ENCODE data around the gene NDUFA12.

NDUFA12 gene

DNA sequence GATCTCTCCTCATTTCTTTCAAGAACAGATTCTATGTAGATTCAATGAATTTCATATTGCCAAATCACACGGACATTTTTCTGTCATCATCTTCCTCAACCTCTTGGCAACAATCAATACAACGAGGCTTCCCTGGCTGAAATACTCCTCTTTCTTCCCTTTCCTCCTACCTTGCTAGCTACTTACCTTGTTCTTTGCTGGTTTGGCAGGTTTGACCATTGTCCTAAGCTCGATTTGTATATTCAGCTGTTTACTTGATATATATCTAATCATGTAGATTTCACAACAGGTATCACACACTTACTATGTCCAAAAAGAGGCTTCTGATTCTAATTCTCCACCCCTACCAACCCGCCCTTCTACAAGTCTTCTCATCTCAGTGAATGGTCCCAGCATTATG is 23.6 kb downstream of the NDUFA12 start:
- DNase-seq, result no peak

DNA sequence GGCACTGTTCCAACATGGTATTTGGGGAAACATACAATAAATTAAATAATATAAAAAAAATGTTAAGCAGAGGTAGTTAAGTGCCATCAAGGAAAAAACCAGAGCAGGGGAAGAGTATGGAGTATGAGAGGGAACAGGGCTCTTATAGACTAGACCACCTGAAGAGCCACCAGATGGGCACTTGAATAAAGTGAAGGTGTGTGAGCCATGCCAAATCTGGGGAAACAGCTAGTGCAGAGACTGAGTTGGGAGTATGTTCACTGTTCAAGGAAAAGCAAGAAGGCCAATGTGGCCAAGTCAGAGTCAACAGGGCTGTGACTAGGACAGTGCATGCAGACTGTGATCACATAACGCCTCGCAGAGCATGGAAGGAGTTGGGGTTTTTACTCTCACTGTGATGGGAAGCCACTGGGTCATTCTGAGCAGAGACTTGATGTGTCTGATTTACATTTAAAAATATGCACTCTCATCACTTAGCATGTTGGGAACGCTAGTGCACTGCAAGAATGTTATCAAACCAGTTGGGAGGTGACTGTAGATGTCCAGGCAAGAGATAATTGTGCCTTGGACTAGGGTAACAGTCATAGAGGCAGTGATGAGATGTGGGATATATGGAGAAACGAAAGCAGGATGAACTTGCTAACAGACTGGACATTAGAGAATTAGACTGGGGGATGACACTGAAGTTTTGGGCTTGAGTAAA is 25.6 kb downstream of the NDUFA12 start:
- DNase-seq, result no peak

DNA sequence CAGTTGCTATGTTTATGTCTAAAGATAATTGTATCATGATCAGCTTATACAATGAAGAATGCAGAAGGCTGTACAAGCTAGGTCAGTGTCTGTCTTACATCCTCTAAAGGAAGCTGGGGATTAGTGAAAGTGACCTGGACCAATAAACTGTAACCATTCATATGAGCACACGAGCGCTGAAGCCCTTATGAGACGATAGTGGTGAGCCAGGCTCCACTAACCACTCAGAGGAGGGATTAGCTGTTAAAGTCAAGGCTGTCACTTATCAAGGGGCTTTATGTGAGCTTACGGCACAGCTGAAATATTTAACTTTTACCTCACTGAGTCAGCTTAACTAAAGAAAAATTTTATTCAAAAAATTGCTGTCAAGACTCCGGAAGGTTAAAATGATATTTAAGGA is 30.3 kb downstream of the NDUFA12 start:
- DNase-seq, result no peak

DNA sequence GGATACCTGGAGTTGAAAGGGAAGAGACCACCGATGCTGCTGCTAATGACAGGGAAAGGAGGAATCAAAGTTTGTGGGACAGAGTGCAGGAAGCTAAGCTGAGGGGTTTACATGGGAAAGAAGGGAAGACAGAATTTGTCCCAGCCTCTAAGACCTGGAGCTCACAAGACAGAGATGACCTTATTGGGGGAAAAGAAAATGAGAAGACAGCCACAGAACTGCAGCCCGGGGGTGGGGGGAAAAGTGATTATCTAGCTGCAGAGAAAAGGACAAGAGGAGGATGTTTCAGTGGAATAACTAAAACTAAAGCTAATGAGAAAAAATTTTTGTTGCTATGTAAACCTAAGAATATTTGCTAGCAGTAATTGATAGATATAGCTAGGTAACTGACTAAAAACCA is 30.7 kb downstream of the NDUFA12 start:
- DNase-seq, result no peak

DNA sequence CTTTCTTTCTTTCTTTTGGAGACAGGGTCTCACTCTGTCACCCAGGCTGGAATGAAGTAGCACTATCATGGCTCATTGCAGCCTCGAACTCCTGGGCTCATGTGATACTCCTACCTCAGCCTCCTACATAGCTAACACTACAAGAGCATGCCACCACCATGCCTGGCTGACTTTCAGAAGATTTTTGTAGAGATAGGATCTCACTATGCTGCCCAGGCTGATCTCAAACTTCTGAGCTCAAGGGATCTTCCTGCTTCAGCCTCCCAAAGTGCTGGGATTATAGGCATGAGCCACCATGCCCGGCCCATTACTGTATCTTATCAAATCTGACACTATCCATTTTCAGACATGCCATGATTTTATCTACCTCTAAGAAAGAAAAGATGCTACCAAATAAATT is 31.6 kb downstream of the NDUFA12 start:
- DNase-seq, result no peak

DNA sequence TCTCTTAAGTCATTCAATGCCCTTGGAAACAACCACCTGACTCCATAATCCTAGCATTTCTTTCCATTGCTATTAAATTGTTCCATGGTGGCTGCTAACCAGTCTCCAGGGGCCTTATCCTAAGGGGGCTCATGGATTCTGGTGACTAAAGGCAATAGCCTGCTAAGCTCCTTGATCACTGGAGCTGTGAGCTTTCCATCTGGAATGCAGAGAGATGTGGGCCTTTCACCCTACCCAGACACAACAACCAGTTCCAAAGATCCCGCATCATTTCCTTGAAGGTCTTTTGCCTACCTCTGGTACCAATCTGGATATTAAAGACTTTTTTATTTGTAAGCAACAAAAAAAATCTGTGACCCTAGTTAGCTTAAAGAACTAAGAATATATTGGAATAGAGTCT is 32.9 kb downstream of the NDUFA12 start:
- no peak for DNase-seq

DNA sequence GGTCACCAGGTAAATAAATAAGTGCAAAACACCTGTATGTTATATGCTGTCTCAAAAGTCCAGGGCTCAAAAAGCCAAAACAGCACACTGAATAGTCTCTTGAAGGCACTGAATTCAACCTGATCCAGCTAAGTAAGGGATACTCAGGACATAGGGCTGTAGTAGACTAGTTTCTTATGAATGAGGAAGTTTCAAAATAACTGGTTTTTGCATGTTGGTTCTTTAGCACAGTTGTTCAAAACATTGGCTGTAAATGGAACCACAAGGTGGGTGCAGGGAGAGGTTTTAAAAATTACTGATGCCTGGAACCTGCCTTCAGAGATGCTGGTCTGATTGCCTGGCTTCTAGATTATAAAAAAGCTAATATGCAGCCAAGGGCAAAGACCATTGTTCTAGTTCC is 34.1 kb downstream of the NDUFA12 start:
- DNase-seq, result no peak

DNA sequence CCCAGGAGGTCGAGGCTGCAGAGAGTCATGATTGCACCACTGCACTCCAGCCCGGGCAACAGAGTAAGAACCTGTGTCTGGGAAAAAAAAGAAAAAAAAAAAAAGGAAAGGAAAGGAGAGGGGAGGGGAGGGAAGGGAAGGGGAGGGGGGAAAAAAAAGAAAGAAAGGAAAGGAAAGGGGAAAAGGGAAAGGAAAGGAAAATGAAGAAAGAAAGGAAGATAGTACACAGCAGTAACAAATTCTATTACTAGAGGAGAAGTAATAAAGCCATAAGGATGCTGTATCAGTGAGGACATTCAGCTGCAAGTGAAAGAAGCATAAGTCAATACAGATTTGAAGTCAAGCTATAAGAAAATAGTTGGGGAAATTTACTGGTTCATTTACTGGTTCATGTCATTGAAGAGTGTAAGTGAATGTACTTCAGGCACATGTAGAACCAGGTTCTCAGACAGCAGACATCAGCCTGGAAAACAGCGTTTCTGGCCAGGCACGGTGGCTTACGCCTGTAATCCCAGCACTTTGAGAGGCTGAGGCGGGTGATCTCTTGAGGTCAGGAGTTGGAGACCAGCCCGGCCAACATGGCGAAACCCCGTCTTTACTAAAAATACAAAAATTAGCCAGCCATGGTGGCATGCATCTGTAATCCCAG is 37.4 kb downstream of the NDUFA12 start:
- no peak for DNase-seq

DNA sequence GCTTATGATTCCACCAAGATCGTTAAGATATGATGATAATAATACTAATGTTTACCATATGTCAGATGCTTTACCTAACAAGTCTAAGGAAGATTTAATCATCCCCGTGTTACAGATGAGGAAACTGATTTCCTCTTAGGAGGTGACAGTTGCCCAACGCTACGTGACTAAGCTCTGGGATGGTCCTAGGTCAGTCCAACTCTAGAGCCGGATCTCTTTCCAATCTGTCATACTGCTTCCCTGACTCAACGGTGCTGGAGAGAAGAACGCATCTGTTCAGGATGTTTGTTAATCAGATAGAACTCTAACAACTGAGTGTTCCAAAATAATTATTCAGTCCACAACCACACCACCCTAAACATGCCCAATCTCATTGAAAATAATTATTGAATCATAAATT is 39.8 kb downstream of the NDUFA12 start:
- no peak for DNase-seq

DNA sequence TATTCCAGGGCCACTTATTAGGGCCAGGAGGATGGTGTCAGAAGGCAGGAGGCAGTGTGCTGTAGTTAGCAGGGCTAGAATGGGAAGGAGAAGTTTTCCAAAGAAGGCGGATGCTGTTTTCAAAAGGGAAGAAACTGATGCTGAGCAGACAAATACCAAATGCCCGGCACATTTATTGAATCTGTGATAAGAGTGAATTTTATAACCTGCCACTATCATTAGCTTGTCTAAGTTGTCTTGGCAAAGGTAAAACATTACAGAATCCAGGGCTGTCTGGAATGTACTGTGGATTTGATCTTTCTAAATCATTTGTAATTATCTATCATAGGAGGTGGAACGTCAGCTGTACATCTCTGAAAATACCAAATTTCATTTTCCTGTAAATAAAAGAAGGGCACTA is 40.8 kb downstream of the NDUFA12 start:
- no peak for DNase-seq

DNA sequence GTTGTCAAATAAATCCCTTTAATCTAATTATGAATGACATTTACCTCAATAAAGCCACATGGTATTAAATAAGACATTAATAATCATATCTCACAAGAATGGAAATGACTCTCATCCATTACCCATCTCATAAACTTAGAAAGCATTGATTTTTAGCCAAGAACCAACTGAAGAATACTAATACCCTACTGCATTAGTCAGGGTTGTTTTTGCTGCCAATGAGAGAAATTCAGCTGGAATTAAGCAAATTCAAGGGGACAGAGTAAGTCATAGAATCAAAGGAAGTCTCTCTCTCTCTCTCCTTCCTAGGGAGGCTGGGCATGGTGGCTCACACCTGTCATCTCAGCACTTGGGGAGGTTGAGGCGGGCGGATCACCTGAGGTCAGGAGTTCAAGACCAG is 41.6 kb downstream of the NDUFA12 start:
- no peak for DNase-seq

DNA sequence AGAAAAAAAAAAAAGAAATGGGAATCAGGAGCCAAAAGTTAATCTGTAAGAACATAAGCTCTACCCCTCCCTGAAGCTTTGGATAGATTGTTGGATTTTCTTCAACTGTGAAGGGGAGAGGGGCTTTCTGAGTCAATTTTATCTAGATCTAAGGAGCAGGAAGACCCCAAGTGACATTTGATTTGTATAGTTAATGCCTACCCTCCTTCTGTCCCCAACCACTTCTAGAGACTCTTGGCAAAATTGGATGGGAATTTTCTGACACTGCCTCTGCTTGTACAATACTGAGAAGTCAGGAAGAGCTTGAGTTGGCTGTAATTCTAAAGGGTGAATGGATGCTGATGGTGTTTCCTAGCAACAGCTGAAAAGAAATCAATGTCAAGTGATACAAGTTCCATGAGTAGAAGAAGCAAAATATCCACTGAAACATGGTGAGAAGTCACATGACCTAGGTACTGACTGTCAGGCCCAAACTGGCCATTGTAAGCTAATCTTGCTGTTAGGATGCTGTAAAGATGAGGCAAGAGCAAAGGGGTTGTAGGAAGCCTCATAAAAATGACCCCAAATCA is 42.2 kb downstream of the NDUFA12 start:
- DNase-seq, result no peak

DNA sequence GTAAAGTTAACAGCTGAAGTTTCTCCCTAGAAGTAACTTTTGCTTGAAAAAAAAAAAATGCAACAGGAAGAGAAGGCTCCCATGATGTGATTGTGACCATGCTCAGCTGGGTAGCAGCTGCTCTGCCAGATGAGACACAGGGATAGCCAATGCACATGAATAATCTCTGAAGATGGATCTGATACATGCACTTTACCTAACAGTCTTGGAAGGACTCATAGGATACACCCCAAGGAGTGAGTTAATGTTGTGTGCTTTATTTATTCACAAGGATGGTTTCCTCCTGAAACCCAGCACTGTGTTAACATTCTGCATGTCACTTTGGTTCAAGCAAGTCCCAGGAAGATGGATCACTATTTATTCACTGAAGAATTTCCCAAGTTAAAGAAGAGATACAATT is 46.5 kb downstream of the NDUFA12 start:
- no peak for DNase-seq

DNA sequence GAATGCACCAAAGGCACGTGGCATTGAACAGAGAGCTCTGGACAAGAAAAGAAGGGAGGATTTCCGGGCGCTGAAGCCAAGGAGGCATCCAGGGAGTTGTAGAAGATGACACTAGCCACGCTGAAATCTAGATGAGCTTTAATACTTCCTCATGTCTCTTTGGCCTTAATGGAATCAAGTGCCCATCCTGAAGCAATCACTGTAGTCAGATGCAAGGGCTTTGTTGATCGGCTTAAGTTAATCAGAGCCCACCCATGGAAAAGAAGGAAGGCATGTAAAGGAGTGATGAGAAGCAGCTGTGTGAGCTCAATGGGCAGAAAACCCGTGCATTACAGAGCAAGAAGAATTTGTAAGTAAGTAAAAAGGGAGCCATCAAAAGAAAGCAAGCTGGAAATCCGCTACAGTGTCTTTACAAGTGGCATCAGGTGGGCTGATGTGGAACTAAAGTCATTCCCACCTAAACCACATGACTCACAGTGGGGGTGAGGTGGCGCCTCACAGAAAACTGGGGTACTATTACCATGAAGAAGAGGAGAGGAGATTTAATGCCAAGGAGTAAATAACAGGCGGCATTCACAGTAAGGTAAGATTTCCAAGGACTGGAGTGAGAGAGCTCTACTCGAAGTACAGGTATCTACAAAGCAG is 48.4 kb downstream of the NDUFA12 start:
- DNase-seq, result no peak

DNA sequence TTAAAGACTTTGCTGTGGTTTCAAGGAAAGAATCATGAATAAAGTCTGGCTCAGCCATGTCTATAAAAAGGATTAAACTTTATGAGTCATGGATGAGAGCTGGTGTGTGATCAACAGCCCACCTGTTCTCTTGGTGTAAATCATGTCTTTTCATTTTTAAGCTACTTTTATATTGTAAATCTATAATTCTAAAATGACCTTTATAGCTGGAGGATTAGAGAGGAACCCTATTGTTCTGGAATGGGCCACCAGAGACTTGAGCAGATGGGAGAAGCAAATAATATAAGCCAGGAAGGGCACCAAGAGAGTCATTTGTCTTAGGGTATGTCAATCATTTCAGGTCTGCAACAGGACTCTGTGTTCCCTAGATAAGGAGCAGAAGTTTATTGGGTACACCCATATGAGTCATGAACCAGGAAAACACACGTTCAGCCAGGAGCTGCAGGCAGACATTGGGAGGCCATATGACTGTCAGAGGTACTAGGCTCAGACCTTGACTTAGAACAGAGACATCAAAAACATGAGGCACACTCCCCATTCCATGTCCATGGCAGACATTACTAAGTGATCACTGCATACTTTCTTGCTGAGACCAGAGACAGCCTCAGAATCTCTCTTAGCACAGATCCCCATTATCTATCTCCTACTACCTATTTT is 49.3 kb downstream of the NDUFA12 start:
- DNase-seq, result no peak

DNA sequence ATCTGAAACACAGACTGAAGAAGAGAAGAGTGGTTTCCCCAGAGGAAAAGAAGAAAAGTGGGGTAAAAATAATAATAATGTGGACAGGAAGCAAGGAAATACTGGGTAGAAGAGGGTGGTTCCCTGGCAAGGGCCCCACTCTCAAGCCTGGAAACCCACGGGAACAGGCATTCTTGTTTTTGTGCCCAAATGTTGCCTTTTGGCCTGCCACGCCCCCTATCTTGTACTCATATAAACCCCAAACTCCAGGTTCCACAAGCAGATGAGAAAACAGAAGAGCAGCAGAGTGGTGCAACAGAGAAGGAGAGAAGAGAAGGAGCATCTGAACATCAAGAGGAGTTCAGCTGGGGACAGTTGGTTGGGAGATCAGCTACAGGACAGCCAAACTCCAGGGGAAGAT is 51.2 kb downstream of the NDUFA12 start:
- DNase-seq, result no peak

DNA sequence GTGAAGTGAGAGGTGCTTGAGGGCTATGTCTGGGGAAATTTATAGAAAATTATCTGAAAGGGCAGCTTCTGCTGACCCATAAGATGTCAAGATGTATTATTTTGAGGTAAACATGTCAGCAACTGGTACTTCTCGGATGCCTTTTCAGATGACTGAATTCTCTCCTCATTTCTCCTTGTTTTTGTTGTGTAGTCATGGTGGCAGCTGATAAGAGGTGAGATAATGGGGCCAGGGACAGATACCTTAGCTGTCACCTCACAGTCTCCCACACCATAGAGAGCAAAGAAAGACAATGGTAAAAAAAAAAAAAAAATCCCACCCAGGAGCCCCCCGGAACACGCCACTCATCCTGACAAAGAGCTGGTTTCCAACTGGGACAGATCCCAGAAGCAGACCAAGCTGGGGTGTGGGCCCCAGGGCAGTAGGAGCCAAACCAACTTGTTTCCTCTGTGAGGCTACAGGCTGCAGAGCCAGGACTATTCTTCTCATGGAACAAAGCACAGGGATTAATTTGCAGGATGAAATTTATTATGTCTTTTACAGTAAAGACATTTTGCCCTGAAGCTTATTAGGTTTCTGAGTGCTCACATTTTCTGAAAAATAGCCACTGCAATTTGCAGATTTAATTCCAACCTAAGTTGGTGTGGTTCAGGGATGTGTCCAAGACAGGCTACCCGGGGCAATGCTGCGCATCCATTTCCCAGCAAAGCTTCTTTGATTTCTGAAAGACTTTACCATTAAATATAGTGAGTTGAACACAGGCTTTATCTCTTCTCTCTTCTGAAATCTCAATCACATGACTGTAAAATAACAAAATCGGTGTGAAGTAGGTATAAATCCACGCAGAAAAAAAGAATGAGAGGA is 52.2 kb downstream of the NDUFA12 start:
- DNase-seq, result no peak

DNA sequence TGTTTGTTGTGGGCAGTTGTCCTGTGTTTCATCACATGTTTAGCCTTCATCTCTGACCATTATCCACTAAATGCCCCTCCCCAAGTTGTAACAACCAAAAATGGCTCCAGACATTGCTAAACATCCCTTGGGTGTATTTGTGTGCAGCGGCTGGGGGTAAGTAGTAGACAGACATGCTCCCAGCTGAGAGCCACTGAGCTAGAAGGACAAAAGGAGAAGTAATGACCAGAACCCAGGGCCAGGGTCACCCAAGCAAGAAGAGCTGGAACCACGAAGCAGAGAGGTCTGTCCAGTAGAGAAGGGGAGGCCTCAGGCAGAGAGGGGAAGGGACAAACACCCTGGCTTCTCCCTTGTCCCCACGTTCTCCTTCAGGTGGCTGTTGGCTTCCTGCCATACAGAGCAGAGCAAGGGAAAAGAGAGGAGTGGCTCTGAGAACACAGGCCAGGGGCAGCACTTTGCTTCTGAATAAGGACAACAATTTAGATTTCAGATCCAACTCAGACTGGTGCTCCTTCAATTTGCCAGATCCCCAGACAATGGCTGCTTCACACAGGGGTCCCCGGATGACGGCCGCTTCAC is 55.2 kb downstream of the NDUFA12 start:
- DNase-seq, result peak; percentile 8

DNA sequence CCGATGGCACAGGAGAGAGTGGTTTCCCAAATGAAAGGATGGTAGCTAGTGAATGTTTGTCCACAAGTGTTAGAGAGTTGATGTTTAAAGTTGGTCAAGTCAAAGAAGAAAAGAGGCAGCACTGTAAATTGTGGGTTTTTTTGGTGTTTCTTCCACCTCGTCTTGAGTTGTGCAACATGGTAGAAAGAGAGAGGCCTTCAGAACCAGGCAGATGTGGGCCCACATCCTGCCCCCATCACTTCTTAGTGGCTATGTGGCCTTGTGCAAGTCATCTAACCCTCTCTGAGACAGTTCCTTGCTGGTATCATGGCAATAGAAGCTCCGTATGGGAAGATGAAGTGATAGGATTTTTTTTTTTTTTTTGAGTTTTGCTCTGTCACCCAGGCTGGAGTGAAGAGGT is 60.8 kb downstream of the NDUFA12 start:
- no peak for DNase-seq

DNA sequence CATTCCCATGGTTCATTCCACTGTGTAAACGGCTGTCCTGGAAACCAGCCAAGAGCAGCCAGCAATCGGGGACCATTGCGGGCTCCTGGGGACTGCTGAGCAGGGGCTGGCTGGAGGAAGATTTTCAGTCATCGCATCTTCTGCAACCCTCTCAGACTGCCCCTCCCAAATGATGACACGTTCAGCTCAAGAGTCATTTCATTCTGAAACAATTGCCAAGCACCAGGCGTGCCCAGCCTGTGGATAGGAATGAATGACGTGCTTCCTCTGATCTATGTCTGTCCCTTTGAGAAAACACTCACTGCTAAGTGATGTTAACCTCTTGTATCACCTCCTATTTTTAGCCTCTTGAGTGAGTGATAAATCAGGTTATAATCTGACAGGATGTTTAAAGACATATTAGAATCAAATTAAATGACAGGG is 62.0 kb downstream of the NDUFA12 start:
- DNase-seq, result peak; percentile 58

DNA sequence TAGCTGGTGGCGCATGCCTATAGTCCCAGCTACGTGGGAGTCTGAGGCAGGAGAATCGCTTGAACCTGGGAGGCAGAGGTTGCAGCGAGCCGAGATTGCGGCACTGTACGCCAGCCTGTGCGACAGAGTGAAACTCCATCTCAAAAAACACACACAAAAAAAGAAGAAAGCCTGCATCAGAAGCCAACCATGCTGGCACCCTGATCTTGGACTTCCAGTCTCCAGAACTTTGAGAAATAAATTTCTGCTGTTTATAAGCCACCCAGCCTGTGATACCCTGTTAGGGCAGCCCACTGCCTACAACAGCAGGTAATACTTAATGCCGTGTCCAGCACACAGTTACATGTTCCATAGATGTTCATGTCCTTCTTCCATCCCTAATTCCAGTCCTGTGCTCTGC is 62.7 kb downstream of the NDUFA12 start:
- no peak for DNase-seq

DNA sequence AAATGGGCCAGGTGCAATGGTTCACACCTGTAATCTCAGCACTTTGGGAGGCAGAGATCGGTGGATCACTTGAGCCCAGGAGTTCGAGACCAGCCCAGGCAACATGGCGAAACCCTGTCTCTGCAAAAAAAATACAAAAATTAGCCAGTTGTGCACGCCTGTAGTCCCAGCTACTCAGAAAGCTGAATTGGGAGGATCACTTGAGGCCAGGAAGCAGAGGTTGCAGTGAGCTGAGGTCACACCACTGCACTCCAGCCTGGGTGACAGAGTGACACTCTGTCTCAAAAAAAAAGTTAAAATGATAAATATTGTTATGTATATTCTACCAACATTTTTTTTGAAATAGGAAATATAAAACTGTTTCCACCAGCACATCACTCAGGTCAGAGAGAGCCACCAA is 64.9 kb downstream of the NDUFA12 start:
- no peak for DNase-seq
